BE2C (cell line): Measurements from ENCODE around the gene TRPC3.
"Not testable (repeated sequence)": the region's sequence is repeated elsewhere in the genome, so short reads cannot be mapped to it uniquely, and the experiment has no call there.

Source experiments
- DNase-seq: peaks from one replicate; pipeline ENCODE4 v3.0.0-alpha.2; 2020
- H3K27me3 ChIP-seq: fragments of 250-450 bp; sonication (Bioruptor Pico); 2 replicates; pipeline ENCODE4 v1.5.1; 2020; ENCODE audit warnings: mild to moderate bottlenecking
- H3K36me3 ChIP-seq: fragments of 250-450 bp; sonication (Bioruptor Pico); 2 replicates; pipeline ENCODE4 v1.5.1; 2020; ENCODE audit warnings: mild to moderate bottlenecking
- H3K4me1 ChIP-seq: fragments of 250-450 bp; sonication (Bioruptor Pico); 2 replicates; pipeline ENCODE4 v1.5.1; 2020
- H3K4me3 ChIP-seq: 2 replicates; pipeline ENCODE4 v1.5.1; 2011; ENCODE audit warnings: low read depth, low read length
- H3K9me3 ChIP-seq: fragments of 250-450 bp; sonication (Bioruptor Pico); 2 replicates; pipeline ENCODE4 v1.5.1; 2020
- CTCF ChIP-seq: IDR thresholded peaks from 2 replicates; pipeline ENCODE4 v1.5.1; 2012; ENCODE audit warnings: mild to moderate bottlenecking, low read depth, low read length

Gene TRPC3

DNA sequence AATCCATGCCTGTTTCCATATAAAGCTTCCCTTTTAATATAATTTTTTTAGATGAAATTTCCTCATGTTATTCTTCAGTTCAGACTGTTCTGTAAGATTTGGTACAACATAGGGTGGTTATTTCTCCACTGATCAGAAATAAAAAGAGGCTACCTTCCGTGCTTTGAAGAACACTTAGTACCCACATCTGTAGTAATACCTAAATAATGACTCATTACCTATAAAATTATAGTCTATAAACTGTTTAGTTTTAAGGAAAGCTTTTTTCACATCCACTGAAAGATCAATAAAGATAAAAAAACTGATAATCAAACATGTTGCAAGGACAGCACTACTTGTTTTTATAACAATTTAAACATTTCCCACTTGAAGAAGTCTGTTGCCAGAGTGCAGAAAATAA is 23.9 kb downstream of the TRPC3 start:
- no peak for DNase-seq
- 0 out of 2 replicates have a peak, but pooled peaks cover 3% of the 10 kb centered on the region for H3K27me3 ChIP-seq
- no peak overlapping the region for H3K4me3 ChIP-seq
- no peaks in the 10 kb centered on the region for H3K9me3 ChIP-seq
- no peak for TF ChIP-seq CTCF
- H3K4me1 ChIP-seq = no peaks in the 10 kb centered on the region
- no peaks in the 10 kb centered on the region for H3K36me3 ChIP-seq

GRCh38 chr4:121926490-121926889 is 25.4 kb downstream of the TRPC3 start:
- H3K4me1 ChIP-seq, H3K4me3 ChIP-seq, H3K36me3 ChIP-seq, H3K27me3 ChIP-seq, DNase-seq, H3K9me3 ChIP-seq: not testable (repeated sequence)

DNA sequence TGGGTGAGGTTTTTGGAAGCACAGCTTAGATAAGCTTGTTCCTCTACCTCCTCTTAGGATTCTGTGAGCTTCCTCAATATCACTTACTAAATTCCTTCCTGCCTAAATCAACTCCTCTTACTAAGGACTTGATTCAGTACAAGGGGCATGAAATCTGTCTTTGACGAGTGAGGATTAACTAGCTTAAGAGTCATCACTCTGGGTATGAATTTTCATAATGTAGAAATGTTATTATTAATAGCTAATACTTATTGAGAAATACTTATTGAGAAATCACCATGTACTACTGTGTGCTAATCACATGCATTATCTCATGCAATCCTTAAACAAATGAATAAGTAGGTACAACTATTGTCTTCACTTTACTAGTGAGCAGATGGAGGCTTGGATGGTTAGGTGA is 28.6 kb downstream of the TRPC3 start:
- H3K9me3 ChIP-seq = no peaks in the 10 kb centered on the region
- no peak overlapping the region for H3K4me3 ChIP-seq
- H3K36me3 ChIP-seq = no peaks in the 10 kb centered on the region
- no peak for TF ChIP-seq CTCF
- no peak for DNase-seq
- H3K27me3 ChIP-seq = no peaks in the 10 kb centered on the region
- H3K4me1 ChIP-seq = no peaks in the 10 kb centered on the region

DNA sequence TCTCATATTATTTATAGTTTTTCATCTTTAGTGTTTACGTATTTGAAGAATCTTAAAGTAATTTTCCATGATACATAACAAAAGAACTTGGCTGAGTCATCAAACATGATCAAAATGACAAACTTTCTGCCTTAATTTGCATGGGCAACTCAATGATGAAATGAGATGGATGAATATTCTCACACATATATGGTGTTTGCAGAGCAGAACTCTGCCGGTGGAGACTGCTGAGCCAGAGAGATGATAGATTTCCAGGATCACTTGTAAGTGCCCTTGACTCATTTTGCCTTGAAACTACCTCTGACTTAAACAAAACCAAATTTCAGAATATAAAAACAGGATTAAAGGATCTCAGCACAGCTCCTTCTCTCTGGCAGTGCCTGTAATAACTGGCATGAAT is 38.2 kb downstream of the TRPC3 start:
- Histone ChIP-seq H3K4me3 (no peak overlapping the region), H3K36me3 (no peaks in the 10 kb centered on the region), H3K4me1 (no peaks in the 10 kb centered on the region), H3K9me3 (no peaks in the 10 kb centered on the region), H3K27me3 (peaks cover 8% of the 10 kb centered on the region)
- DNase-seq = no peak
- no peak for TF ChIP-seq CTCF

GRCh38 chr4:121908346-121908745 is 43.5 kb downstream of the TRPC3 start:
- Histone ChIP-seq H3K36me3 (no peaks in the 10 kb centered on the region), H3K27me3 (peaks cover 12% of the 10 kb centered on the region), H3K4me3 (no peak overlapping the region), H3K9me3 (no peaks in the 10 kb centered on the region), H3K4me1 (no peaks in the 10 kb centered on the region)
- DNase-seq = no peak
- TF ChIP-seq CTCF = no peak

DNA sequence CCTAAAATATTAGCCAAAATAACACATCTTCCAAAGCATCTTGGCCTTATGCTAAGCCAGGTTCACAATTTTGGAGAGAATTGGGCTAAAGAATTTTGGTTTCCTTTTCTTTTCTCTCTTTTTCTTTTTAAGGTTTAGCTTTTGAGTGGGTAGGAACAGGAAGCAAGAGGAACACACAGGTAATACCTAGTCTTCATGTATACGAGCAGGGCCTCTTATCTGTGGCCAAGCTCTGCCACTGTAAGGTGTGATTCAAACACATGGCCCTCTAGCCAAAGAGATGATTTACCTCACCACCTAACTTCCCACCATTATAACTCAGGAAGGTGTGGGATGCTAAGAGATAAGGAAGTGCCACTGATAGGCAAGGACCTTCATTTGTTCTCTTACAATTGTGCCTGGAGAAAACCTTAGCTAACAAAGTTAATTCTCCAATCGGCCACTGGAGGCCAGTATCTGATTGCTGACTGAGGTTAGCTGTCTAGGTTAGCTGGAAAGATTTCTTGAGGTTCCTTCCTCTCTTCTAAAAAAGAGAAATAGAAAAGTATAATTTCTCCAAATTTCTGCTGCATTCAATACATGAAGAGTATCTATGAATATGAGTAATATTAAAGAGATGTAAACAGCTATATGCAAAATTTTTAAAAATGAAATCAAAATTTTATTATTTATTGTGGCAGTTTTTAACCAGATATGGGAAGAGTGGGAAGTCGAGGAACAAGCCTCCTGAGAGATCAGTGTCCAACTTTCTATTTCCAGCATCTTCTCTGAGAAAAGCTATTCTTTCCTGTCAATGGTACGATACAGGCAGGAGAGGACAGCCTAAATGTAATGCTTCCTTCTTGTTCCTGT is 51.5 kb downstream of the TRPC3 start:
- Histone ChIP-seq H3K9me3 (no peaks in the 10 kb centered on the region; the same call in 1 of the 2 replicates), H3K4me3 (no peak overlapping the region), H3K36me3 (no peaks in the 10 kb centered on the region), H3K4me1 (no peaks in the 10 kb centered on the region), H3K27me3 (peaks cover 14% of the 10 kb centered on the region)
- peak; percentile 84 for TF ChIP-seq CTCF
- DNase-seq = peak; percentile 42
